Measurements from ENCODE around the gene COL8A2. TPM values are rescaled to one million over a fixed set of nuclear protein-coding genes. Genes with fewer than 3 reads are reported as not detected.

The COL8A2 gene
- total RNA-seq, 1 donor from 2014 or later, result 1.6 TPM

DNA sequence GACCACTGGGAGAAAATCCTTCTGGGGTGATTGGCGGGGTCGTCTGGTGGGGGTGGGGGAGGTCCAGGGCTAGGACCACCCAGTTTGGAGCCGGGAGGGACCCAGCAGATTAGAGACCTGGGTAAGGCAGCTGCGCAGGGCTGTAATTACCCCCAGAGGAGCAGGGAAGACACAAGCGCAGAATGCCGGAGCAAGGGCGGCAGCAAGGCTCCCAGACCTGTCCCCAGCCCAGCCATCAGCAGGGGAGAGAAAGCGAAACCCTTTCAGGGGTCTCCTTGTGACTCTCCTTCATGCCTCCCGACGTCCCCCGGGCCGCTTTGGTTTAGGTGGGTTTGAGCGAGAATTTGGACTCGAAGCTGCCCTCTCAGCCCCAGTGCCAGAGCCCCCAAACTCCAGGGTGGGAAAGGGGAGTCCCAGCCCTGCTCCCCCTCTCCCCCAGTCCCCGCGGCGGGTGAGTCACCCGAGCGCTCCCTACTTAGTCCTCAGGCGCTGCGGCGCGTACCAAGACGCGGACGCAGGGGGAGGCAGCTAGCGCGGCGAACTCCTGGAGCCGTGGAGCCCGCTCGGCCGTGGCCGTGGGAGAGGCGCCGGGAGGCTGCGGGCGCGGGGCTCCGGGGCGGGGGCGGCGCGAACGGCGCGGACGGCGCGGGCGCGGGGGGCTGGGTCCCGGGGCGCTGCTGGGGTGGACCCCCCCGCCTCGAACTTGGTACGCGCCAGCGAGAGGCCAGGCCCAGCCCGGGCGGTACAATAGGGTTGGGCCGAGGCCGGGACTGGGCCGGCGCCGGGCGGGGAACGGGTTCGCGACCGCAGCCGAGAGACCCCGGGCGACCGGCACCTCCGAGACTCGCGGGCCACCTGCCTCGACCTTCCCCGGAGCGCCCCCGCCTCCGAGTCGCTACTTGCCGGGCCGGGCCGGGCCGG is 30.6 kb upstream of the COL8A2 start, which contains the start of gene MAP7D1:
TSS of gene MAP7D1 (plus strand) at position 753 of the 921 bp plus-strand sequence. CDS start 258 bp downstream, outside the sequence.
- H3K27me3 ChIP-seq (ENCODE audit: control insufficient read depth, insufficient read depth, low read length), result no peaks in the 10 kb centered on the region
- TF ChIP-seq, protein P1, sequence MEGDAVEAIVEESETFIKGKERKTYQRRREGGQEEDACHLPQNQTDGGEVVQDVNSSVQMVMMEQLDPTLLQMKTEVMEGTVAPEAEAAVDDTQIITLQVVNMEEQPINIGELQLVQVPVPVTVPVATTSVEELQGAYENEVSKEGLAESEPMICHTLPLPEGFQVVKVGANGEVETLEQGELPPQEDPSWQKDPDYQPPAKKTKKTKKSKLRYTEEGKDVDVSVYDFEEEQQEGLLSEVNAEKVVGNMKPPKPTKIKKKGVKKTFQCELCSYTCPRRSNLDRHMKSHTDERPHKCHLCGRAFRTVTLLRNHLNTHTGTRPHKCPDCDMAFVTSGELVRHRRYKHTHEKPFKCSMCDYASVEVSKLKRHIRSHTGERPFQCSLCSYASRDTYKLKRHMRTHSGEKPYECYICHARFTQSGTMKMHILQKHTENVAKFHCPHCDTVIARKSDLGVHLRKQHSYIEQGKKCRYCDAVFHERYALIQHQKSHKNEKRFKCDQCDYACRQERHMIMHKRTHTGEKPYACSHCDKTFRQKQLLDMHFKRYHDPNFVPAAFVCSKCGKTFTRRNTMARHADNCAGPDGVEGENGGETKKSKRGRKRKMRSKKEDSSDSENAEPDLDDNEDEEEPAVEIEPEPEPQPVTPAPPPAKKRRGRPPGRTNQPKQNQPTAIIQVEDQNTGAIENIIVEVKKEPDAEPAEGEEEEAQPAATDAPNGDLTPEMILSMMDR (IDR thresholded peaks at IDR 0.05; ENCODE audit: insufficient read depth, low read length, severe bottlenecking), result no peak
- peaks cover 3% of the 10 kb centered on the region for H3K36me3 ChIP-seq (ENCODE audit: control insufficient read depth, insufficient read depth, low read length)
- DNase-seq (ENCODE audit: low read depth), result peak; percentile 47
- no peak for FAIRE-seq
- H3K4me3 ChIP-seq (ENCODE audit: low read depth, low read length), result peak within 1 kb of the TSS; percentile 82

DNA sequence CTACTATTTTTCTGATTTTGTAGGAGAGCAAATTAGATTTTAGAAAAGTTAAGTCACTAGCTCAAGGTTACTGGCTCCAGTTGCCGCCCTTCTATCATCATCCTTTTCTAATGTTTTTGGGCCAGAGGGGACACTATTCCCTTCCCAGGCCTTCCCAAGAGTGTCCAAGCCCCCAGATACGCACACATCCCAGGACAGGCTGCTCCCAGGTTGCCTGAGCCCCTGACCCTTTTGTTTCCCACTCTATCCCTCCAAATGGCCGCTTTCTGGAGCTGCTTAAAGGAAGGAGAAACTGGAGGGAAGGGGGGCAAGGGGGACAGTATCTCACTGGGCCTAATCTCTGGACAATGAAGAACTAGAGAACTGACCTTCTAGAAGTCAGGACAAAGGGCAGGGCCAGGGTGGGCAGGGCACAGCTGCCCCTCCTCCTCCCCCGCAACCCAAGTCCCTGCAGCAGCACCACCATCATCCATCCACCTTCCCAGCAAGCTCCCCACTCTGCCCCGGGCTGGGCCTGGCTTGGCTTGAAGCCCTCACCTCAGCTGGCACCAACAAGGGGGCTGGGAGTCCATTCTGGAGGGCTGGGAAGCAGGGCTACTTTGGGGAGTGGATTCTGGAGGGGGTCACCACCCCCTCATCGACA is 29.9 kb upstream of the COL8A2 start:
- DNase-seq (ENCODE audit: low read depth) (no peak), FAIRE-seq (no peak)
- peaks cover 3% of the 10 kb centered on the region for H3K36me3 ChIP-seq (ENCODE audit: control insufficient read depth, insufficient read depth, low read length)
- TF ChIP-seq, protein P1 (IDR thresholded peaks at IDR 0.05; ENCODE audit: insufficient read depth, low read length, severe bottlenecking), result no peak
- H3K4me3 ChIP-seq (ENCODE audit: low read depth, low read length), result peak overlapping the region; percentile 82
- H3K27me3 ChIP-seq (ENCODE audit: control insufficient read depth, insufficient read depth, low read length), result no peaks in the 10 kb centered on the region

DNA sequence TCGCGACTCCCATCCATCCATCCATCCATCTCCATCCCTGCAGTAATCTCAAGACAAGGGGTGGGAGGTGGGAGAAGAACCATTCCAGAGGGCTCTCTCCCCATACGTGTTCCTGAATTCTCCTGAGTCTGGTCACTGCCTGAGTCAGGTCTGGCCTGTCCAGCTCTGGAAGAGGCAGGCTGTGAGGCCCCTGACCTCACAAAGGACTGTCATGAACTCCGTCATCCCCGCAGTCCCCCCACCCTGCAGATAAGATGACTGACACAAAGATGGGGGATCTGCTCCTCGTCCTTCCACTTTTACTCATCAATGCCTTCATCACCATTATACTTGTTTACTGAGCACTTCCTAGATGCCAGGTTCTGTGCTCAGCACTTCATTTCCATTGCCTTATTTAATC is 29.3 kb upstream of the COL8A2 start:
- DNase-seq (ENCODE audit: low read depth) (no peak), FAIRE-seq (no peak)
- no peaks in the 10 kb centered on the region for H3K27me3 ChIP-seq (ENCODE audit: control insufficient read depth, insufficient read depth, low read length)
- peaks cover under 1% of the 10 kb centered on the region for H3K36me3 ChIP-seq (ENCODE audit: control insufficient read depth, insufficient read depth, low read length)
- TF ChIP-seq, protein P1 (IDR thresholded peaks at IDR 0.05; ENCODE audit: insufficient read depth, low read length, severe bottlenecking), result no peak
- no peak overlapping the region for H3K4me3 ChIP-seq (ENCODE audit: low read depth, low read length)

DNA sequence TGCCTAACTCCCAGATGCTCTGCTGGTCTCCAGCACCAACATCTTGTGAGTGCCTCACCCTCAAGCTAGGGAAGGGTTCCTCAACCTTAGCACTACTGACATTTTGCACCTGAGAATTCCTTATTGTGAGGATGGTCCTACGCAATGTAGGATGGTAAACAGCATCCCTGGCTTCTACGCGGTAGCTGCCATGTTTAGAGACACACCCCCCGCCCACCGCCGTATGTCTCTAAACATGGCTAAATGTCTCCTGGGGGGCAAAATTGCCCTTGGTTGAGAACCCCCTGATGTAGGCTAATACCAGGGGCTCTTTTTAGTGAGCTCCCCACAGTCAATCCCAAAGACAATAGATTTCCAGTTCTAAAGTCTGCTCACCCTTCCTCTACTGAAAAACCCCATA is 28.5 kb upstream of the COL8A2 start:
- no peaks in the 10 kb centered on the region for H3K36me3 ChIP-seq (ENCODE audit: control insufficient read depth, insufficient read depth, low read length)
- DNase-seq (ENCODE audit: low read depth) (no peak), FAIRE-seq (no peak)
- H3K4me3 ChIP-seq (ENCODE audit: low read depth, low read length), result no peak overlapping the region
- no peaks in the 10 kb centered on the region for H3K27me3 ChIP-seq (ENCODE audit: control insufficient read depth, insufficient read depth, low read length)
- TF ChIP-seq, protein P1 (IDR thresholded peaks at IDR 0.05; ENCODE audit: insufficient read depth, low read length, severe bottlenecking), result no peak

DNA sequence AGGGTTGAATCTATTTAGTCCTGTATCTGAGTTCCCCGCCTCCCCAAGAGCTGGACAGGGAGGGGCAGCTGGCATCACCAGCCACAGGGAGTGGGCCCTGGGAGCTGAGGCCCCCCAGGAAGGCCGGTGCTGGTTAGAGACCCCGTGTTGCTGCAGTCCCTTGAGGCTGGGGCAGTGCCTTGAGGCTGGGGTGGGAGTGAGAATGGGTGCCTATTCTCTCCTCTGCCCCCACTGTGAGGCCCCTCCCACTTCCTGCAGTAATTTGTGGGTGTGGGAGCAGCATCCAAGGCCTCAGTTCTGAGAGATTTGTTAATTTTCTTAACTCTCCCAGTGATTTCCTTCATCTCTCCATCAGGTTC is 26.8 kb upstream of the COL8A2 start:
- H3K27me3 ChIP-seq (ENCODE audit: control insufficient read depth, insufficient read depth, low read length), result no peaks in the 10 kb centered on the region
- no peak overlapping the region for H3K4me3 ChIP-seq (ENCODE audit: low read depth, low read length)
- TF ChIP-seq, protein P1 (IDR thresholded peaks at IDR 0.05; ENCODE audit: insufficient read depth, low read length, severe bottlenecking), result no peak
- FAIRE-seq (no peak), DNase-seq (ENCODE audit: low read depth) (no peak)
- H3K36me3 ChIP-seq (ENCODE audit: control insufficient read depth, insufficient read depth, low read length), result no peaks in the 10 kb centered on the region
